Measurements from ENCODE around the gene BRI3BP.
"Not testable (repeated sequence)": the region's sequence is repeated elsewhere in the genome, so short reads cannot be mapped to it uniquely, and the experiment has no call there.

BRI3BP gene

DNA sequence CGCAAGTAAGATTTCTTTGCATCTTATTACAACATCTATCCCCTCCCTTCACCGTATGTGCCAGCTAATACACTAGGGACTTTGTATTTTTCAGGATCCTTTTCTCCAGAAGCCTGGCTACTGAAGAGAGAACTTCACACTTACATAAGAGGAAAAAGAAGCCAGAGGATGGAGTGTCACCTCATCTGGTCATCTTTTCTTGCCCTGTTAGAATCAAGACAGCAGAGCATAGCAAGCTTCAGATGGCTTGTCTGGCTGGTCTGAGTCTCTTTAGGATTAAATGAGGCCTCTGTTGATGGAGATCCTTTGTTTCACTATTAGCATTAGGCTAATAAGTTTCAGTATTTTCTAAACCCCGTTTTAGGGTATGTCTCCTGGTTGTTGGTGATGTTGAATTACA is 57.4 kb downstream of the BRI3BP start:
- POLR2A ChIA-PET: no interaction called here
- TF ChIP-seq, protein P1, sequence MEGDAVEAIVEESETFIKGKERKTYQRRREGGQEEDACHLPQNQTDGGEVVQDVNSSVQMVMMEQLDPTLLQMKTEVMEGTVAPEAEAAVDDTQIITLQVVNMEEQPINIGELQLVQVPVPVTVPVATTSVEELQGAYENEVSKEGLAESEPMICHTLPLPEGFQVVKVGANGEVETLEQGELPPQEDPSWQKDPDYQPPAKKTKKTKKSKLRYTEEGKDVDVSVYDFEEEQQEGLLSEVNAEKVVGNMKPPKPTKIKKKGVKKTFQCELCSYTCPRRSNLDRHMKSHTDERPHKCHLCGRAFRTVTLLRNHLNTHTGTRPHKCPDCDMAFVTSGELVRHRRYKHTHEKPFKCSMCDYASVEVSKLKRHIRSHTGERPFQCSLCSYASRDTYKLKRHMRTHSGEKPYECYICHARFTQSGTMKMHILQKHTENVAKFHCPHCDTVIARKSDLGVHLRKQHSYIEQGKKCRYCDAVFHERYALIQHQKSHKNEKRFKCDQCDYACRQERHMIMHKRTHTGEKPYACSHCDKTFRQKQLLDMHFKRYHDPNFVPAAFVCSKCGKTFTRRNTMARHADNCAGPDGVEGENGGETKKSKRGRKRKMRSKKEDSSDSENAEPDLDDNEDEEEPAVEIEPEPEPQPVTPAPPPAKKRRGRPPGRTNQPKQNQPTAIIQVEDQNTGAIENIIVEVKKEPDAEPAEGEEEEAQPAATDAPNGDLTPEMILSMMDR (IDR thresholded peaks at IDR 0.05; ENCODE audit: insufficient read depth, low read length, missing control alignments): no peak

GRCh38 chr12:125053821-125054220 is 60.4 kb downstream of the BRI3BP start:
- no peak for DNase-seq (ENCODE audit: low read depth, low spot score)
- POLR2A ChIA-PET: no interaction called here
- H3K4me3 ChIP-seq (ENCODE audit: low read depth, low read length): no peak overlapping the region
- TF ChIP-seq, protein P1 (IDR thresholded peaks at IDR 0.05; ENCODE audit: insufficient read depth, low read length, missing control alignments): no peak
- CTCF ChIA-PET: no interaction called here

More for the DNA sequence above, 57.4 kb downstream of the BRI3BP start:
- CTCF ChIA-PET: no interaction called here
- H3K4me3 ChIP-seq (ENCODE audit: low read depth, low read length): no peak overlapping the region
- DNase-seq (ENCODE audit: low read depth, low spot score): no peak

GRCh38 chr12:125055591-125055990 is 62.1 kb downstream of the BRI3BP start:
- no peak overlapping the region for H3K4me3 ChIP-seq (ENCODE audit: low read depth, low read length)
- ChIA-PET CTCF (no interaction called here), POLR2A (no interaction called here)
- no peak for DNase-seq (ENCODE audit: low read depth, low spot score)
- TF ChIP-seq, protein P1 (IDR thresholded peaks at IDR 0.05; ENCODE audit: insufficient read depth, low read length, missing control alignments): no peak

DNA sequence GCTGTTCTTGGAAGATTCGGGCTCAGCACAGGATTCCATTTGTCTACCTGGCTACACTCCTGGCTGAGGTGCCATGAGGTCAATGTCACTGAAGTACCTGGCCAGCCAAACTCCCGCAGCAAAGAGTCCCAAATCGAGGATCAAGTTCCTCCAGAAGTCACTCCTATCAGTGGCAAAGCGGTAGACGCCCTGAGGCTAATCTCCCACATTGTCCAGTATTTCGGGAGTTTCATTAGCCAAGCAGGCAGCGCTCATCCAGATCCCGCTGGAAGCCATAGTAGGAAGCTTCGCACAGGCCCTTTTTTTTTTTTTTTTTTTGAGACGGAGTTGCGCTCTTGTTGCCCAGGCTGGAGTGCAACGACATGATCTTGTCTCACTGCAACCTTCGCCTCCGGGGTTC is 62.9 kb downstream of the BRI3BP start:
- POLR2A ChIA-PET: no interaction called here
- CTCF ChIA-PET: no interaction called here
- no peak overlapping the region for H3K4me3 ChIP-seq (ENCODE audit: low read depth, low read length)
- TF ChIP-seq, protein P1 (IDR thresholded peaks at IDR 0.05; ENCODE audit: insufficient read depth, low read length, missing control alignments): no peak
- DNase-seq (ENCODE audit: low read depth, low spot score): no peak

- no peak for DNase-seq (ENCODE audit: low read depth, low spot score)
- H3K4me3 ChIP-seq (ENCODE audit: low read depth, low read length): no peak overlapping the region
- TF ChIP-seq, protein P1 (IDR thresholded peaks at IDR 0.05; ENCODE audit: insufficient read depth, low read length, missing control alignments): no peak
- CTCF ChIA-PET: no interaction called here
- POLR2A ChIA-PET: no interaction called here
Observed at GRCh38 chr12:125057708-125058107, 64.3 kb downstream of the BRI3BP start.

- no peak overlapping the region for H3K4me3 ChIP-seq (ENCODE audit: low read depth, low read length)
- TF ChIP-seq, protein P1 (IDR thresholded peaks at IDR 0.05; ENCODE audit: insufficient read depth, low read length, missing control alignments): no peak
- no peak for DNase-seq (ENCODE audit: low read depth, low spot score)
- CTCF ChIA-PET: no interaction called here
- POLR2A ChIA-PET: no interaction called here
Observed at GRCh38 chr12:125061229-125061628, 67.8 kb downstream of the BRI3BP start.

- POLR2A ChIA-PET; H3K4me3 ChIP-seq (ENCODE audit: low read depth, low read length); DNase-seq (ENCODE audit: low read depth, low spot score): not testable (repeated sequence)
- CTCF ChIA-PET: interaction anchor here (1.2 kb wide), 1 partner anchor 123 kb away, joined by 3 read pairs; no protein-coding TSS in a partner anchor
Observed at GRCh38 chr12:125063522-125063921, 70.1 kb downstream of the BRI3BP start.

Data from AG04449 (cell line).